Stomach (tissue), 4 donors: ENCODE results near the gene MTG1.

Source experiments
- POLR2A ChIP-seq, 4 donors: fragments of 450-650 bp; IDR thresholded peaks; one replicate each; pipeline ENCODE4 v1.6.1; 2016; ENCODE audit warnings: antibody characterized with exemption in 4 of 4, control low read depth in 2 of 4, mild to moderate bottlenecking in 1 of 4, moderate library complexity in 1 of 4
- POLR2AphosphoS5 ChIP-seq, 3 donors: sonication (generic); formaldehyde crosslinking; IDR thresholded peaks; one replicate each; pipeline ENCODE4 v1.6.1; 2016; ENCODE audit warnings: antibody characterized with exemption in 3 of 3

DNA sequence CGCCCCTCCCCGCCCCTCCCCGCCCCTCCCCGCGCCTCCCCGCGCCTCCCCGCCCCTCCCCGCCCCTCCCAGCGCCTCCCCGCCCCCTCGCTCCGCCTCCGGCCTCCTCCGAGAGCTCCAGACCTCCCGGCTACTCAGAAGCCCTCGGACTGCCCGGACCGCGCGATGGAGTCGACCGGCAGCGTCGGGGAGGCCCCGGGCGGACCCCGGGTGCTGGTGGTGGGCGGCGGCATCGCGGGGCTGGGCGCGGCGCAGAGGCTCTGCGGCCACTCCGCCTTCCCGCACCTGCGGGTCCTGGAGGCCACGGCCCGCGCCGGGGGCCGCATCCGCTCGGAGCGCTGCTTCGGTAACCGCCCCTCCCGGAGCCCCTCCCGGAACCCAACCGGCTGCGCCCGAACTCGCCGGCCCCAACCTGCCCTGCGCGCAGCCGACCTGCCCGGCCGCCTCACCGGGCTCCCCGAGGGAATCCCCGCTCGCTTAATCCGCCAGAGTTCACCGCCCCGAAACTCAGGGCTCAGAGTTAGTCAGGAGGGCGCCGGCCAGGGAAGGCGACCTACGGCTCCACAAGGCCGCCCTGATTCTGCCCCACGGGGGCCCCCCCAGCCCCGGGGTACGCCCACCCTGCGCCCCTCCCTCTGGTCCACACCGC lies 14.7 kb upstream of the MTG1 start, which contains the start of gene PAOX:
- TF ChIP-seq POLR2AphosphoS5 (IDR thresholded peaks at IDR 0.05) (peak in 1 of 3 donors; percentile 52), POLR2A (IDR thresholded peaks at IDR 0.05) (no peak)
